K562 (cell line): ENCODE data around the gene GALM. TPM values are rescaled to one million over a fixed set of nuclear protein-coding genes. Genes with fewer than 3 reads are reported as not detected.

Source experiments
- ATAC-seq: fragments of 200-7000 bp; cut with Tn5 transposase; 3 replicates; pipeline ENCODE4 v1.9.1; 2020; ENCODE audit warnings: moderate library complexity
- BruUV-seq: library from RNA; stranded (reverse); fragments of 400-500 nt; replicated peaks from 2 replicates; lab custom pipeline; 2021; lab: Mats Ljungman, UMichigan
- CTCF ChIA-PET: fragments of 300-600 bp; formaldehyde crosslinking; extraction: SDS; loops from one replicate; lab custom pipeline; 2021; ENCODE audit warnings: low intra/inter-chr PET ratio; lab: Yijun Ruan, JAX
- POLR2A ChIA-PET: fragments of 300-600, 350-650 bp; sonication (Branson Sonifier 250); formaldehyde crosslinking; extraction: SDS; loops from one replicate; lab custom pipeline; 2021; ENCODE audit warnings: antibody characterized with exemption, inconsistent platforms; lab: Yijun Ruan, JAX
- DNase-seq, 4 experiments: peaks; one replicate each; pipeline versions ENCODE4 v3.0.0 to v3.0.0-alpha.2; 2011 to 2018; ENCODE audit warnings: low spot score in 3 of 4, mixed read lengths in 3 of 4; ENCODE audit errors: extremely low read depth in 1 of 4
- FAIRE-seq: peaks from 2 replicates; lab custom pipeline; 2011; peaks lifted over from hg19 to GRCh38; lab: Jason Lieb, UNC
- H2AFZ ChIP-seq: 2 replicates; pipeline ENCODE4 v1.6.0; 2011; ENCODE audit warnings: low read depth, low read length, control low read depth, inconsistent platforms
- H3K27ac ChIP-seq: fragments of 200-600 bp; 3 replicates; pipeline ENCODE4 v1.8.0; 2011; ENCODE audit warnings: low read depth, mild to moderate bottlenecking, control low read depth, inconsistent platforms, low read length, moderate library complexity, mixed read lengths; ENCODE audit errors: extremely low read depth
- H3K27me3 ChIP-seq, 2 experiments: fragments of 300-600 bp in 1 of 2; 2 replicates in 1 of 2; 3 replicates in 1 of 2; pipeline versions ENCODE4 v1.6.0 to v1.8.0; 2011; ENCODE audit warnings: inconsistent platforms in 2 of 2, low read length in 2 of 2, mild to moderate bottlenecking in 1 of 2, mixed read lengths in 1 of 2, moderate library complexity in 1 of 2; ENCODE audit not compliant: control insufficient read depth in 2 of 2, insufficient read depth in 2 of 2
- H3K36me3 ChIP-seq: fragments of 300-600 bp; 3 replicates; pipeline ENCODE4 v1.8.0; 2011; ENCODE audit warnings: mild to moderate bottlenecking, low read length, inconsistent platforms; ENCODE audit not compliant: control insufficient read depth, insufficient read depth
- H3K4me1 ChIP-seq, 2 experiments: fragments of 200-600 bp in 1 of 2; replicated peaks in 1 of 2; 2 replicates in 1 of 2; 3 replicates in 1 of 2; pipeline versions ENCODE4 v1.5.1 to v1.8.0; 2011; ENCODE audit warnings: inconsistent platforms in 2 of 2, low read length in 2 of 2, mild to moderate bottlenecking in 1 of 2, mixed read lengths in 1 of 2, moderate library complexity in 1 of 2; ENCODE audit not compliant: control insufficient read depth in 2 of 2, insufficient read depth in 2 of 2
- H3K4me2 ChIP-seq: 2 replicates; pipeline ENCODE4 v1.6.1; 2011; ENCODE audit warnings: low read length, control low read depth, inconsistent platforms, mixed read lengths; ENCODE audit not compliant: insufficient read depth
- H3K4me3 ChIP-seq: fragments of 200-600 bp; sonication (generic), shearing (Covaris generic); 2 replicates; pipeline ENCODE4 v1.5.1; 2016; ENCODE audit warnings: control low read depth, inconsistent platforms
- H3K79me2 ChIP-seq: fragments of 200-600 bp; 3 replicates; pipeline ENCODE4 v1.8.0; 2011; ENCODE audit warnings: low read length, inconsistent platforms; ENCODE audit not compliant: control insufficient read depth, insufficient read depth
- H3K9ac ChIP-seq, 2 experiments: 2 replicates each; pipeline versions ENCODE4 v1.6.0 to v1.6.1; 2011; ENCODE audit warnings: low read depth in 2 of 2, low read length in 2 of 2, control low read depth in 1 of 2, inconsistent platforms in 1 of 2, mild to moderate bottlenecking in 1 of 2, mixed read lengths in 1 of 2; ENCODE audit not compliant: insufficient read depth in 1 of 2
- H3K9me1 ChIP-seq: one replicate; pipeline ENCODE4 v1.6.0; 2011; ENCODE audit warnings: inconsistent platforms, mild to moderate bottlenecking, low read length, moderate library complexity; ENCODE audit not compliant: control insufficient read depth, insufficient read depth
- H3K9me3 ChIP-seq: replicated peaks from 2 replicates; pipeline ENCODE4 v1.5.1; 2011; ENCODE audit warnings: low read depth, low read length, inconsistent platforms; ENCODE audit not compliant: control insufficient read depth, insufficient read depth
- H4K20me1 ChIP-seq: replicated peaks from 2 replicates; pipeline ENCODE4 v1.6.1; 2011; ENCODE audit warnings: low read length, inconsistent platforms, mixed read lengths; ENCODE audit not compliant: control insufficient read depth, insufficient read depth
- ADNP ChIP-seq: fragments of 200-800 bp; sonication (Bioruptor generic); IDR thresholded peaks from 2 replicates; pipeline ENCODE4 v1.6.1; 2016; ENCODE audit warnings: missing genetic modification characterization, missing compliant biosample characterization
- CREBBP ChIP-seq: IDR thresholded peaks from one replicate; pipeline ENCODE4 v1.6.1; 2012; ENCODE audit warnings: low read depth, mild to moderate bottlenecking, control low read depth, inconsistent platforms, low read length
- FUS ChIP-seq: fragments of 200-400 bp; formaldehyde crosslinking; optimal IDR thresholded peaks from 2 replicates; pipeline ENCODE3; 2017; ENCODE audit warnings: low read depth, low read length
- HNRNPH1 ChIP-seq: fragments of 200-400 bp; formaldehyde crosslinking; optimal IDR thresholded peaks from 2 replicates; pipeline ENCODE3; 2017; ENCODE audit warnings: low read depth, mild to moderate bottlenecking, low read length, moderate library complexity
- KLF16 ChIP-seq: IDR thresholded peaks from 2 replicates; pipeline ENCODE4 v1.6.1; 2016; ENCODE audit warnings: antibody characterized with exemption
- MLLT1 ChIP-seq, 2 experiments: fragments of 450-650 bp; IDR thresholded peaks; 2 replicates each; pipeline ENCODE4 v1.6.1; 2016
- NR2C2 ChIP-seq, 2 experiments: fragments of 200-800 bp in 1 of 2; sonication (Bioruptor generic) in 1 of 2; sonication (generic) in 1 of 2; formaldehyde crosslinking in 1 of 2; IDR thresholded peaks; 2 replicates each; pipeline versions ENCODE4 v1.6.1 to v1.8.0; 2016 to 2022; ENCODE audit warnings: mild to moderate bottlenecking in 1 of 2, missing compliant biosample characterization in 1 of 2, missing genetic modification characterization in 1 of 2, missing genetic modification reagents in 1 of 2
- SMARCA5 ChIP-seq: fragments of 450-650 bp; IDR thresholded peaks from 2 replicates; pipeline ENCODE4 v1.6.1; 2016
- SP2 ChIP-seq: IDR thresholded peaks from 2 replicates; pipeline ENCODE4 v1.6.1; 2011; ENCODE audit warnings: mild to moderate bottlenecking, low read depth, low read length, moderate library complexity; ENCODE audit not compliant: poor library complexity, severe bottlenecking; ENCODE audit errors: extremely low read depth
- TFE3 ChIP-seq: fragments of 450-650 bp; formaldehyde crosslinking; IDR thresholded peaks from 2 replicates; pipeline ENCODE4 v1.4.0; 2020; ENCODE audit warnings: mild to moderate bottlenecking, mixed read lengths
- ZBTB12 ChIP-seq: fragments of 250-450 bp; sonication (Bioruptor Pico); IDR thresholded peaks from 2 replicates; pipeline ENCODE4 v1.4.0; 2020
- ZNF232 ChIP-seq: sonication (generic); formaldehyde crosslinking; IDR thresholded peaks from 2 replicates; pipeline ENCODE4 v1.8.0; 2022; ENCODE audit warnings: mild to moderate bottlenecking, missing genetic modification reagents
- ZNF384 ChIP-seq: IDR thresholded peaks from 2 replicates; pipeline ENCODE4 v1.6.1; 2012; ENCODE audit warnings: low read depth, low read length, improper control_type of control experiment
- WGBS: fragments of 100-300 bp; shearing (Covaris generic); methylation state at CpG from one replicate; pipeline ENCODE4 v1.1.6; 2016; ENCODE audit warnings: low coverage, mixed read lengths; ENCODE audit not compliant: insufficient coverage; ENCODE audit errors: missing lambda C conversion rate; 5-methylcytosine and 5-hydroxymethylcytosine counted together
- in situ Hi-C: fragments of 300-500 bp; cut with MboI; formaldehyde crosslinking; loops from 4 replicates; pipeline ENCODE4 v1.15.0; 2018; ENCODE audit warnings: inconsistent platforms, mixed read lengths
- intact Hi-C: fragments of 100-400 bp; cut with micrococcal nuclease; formaldehyde crosslinking; loops from 2 replicates; pipeline ENCODE4 v1.14.2; 2022
- polyA plus RNA-seq, 8 experiments: library from polyadenylated mRNA; depleted of rRNA in 4 of 8; stranded (reverse) in 5 of 8; unstranded in 3 of 8; fragments of >200 nt; fragmentation: Nextera tagmentation in 2 of 8; fragmentation: Illumina TruSeq in 1 of 8; extraction: Ambion mirVana in 2 of 8; extraction: Trizol in 1 of 8; gene quantifications; 2 replicates each; pipeline versions ENCODE4 v1.2.1 to v1.2.3, GENCODE V29; 2011 to 2014; ENCODE audit warnings: inconsistent platforms in 1 of 8, missing spikeins in 1 of 8
- total RNA-seq, 7 experiments: library from RNA; depleted of rRNA in 6 of 7; stranded (reverse); fragments of >200 nt in 6 of 7; fragmentation: Illumina TruSeq in 2 of 7; extraction: Trizol in 2 of 7; gene quantifications; 2 replicates each; pipeline versions ENCODE4 v1.2.1 to v1.2.3, GENCODE V29; 2011 to 2021; ENCODE audit warnings: low replicate concordance in 1 of 7

The GALM gene
- total and polyA plus RNA-seq, 9 of the 15 experiments (the other 6 are each of a cell fraction or from before 2014, with no cell fraction given), result 22.1 to 51.7 (median 27.9) TPM

- TF ChIP-seq FUS (no peak), HNRNPH1 (no peak), TFE3 (no peak), ZNF384 (no peak), ZNF232 (CRISPR knock-in tag) (no peak), CREBBP (no peak)
Measured at GRCh38 chr2:38771632-38772031, 105.7 kb downstream of the GALM start (continued).

- H3K4me3 ChIP-seq, result no peak overlapping the region
- no peaks in the 10 kb centered on the region for H3K9me1 ChIP-seq
- ChIA-PET CTCF (no interaction called here), POLR2A (interaction anchor here (0.5 to 3.0 kb wide), 3 partner anchors 16 to 172 kb away, joined by 3 to 24 read pairs (median 4); partner anchors contain the start of gene SRSF7)
- intact Hi-C loops (no loop called here), in situ Hi-C loops (no loop called here)
- peaks cover 3 to 5% of the 10 kb centered on the region in 2 experiments; a peak in 3 of 5 replicates for H3K4me1 ChIP-seq
- BruUV-seq, result no TSS peak
- H3K4me2 ChIP-seq, result peak overlapping the region; percentile 12; the same call in 1 of the 2 replicates
- no peaks in the 10 kb centered on the region for H3K27me3 ChIP-seq
- DNase-seq, result peak in 1 of 4 experiments; percentile 27
- no peaks in the 10 kb centered on the region for H4K20me1 ChIP-seq
- 0 out of 3 replicates have a peak, but pooled peaks have one; percentile 11 for ATAC-seq
- peak; percentile 15 for FAIRE-seq
- no peaks in the 10 kb centered on the region for H3K9me3 ChIP-seq
- H3K79me2 ChIP-seq, result peaks cover 10% of the 10 kb centered on the region
- WGBS, result 60% methylated on average over 17 of the region's 17 CpGs
- H2AFZ ChIP-seq, result peak overlapping the region; percentile 82
- peaks cover 4% of the 10 kb centered on the region; the same call in 2 of the 3 replicates for H3K36me3 ChIP-seq
- H3K27ac ChIP-seq, result no peak overlapping the region
- peak overlapping the region in 1 of 2 experiments; percentile 68; a peak in 1 of 4 replicates for H3K9ac ChIP-seq
- TF ChIP-seq SMARCA5 (no peak), ZBTB12 (CRISPR knock-in tag) (no peak), NR2C2 (CRISPR knock-in tag; IDR thresholded peaks at IDR 0.05) (no peak), NR2C2 (tag; IDR thresholded peaks at IDR 0.05) (no peak), SP2 (no peak), MLLT1 (IDR thresholded peaks at IDR 0.05) (no peak), KLF16 (no peak), ADNP (tag) (no peak)
Measured at GRCh38 chr2:38775097-38775920, 109.4 kb downstream of the GALM start.
